ENCODE results near the gene TENT4B. TPM values are rescaled to one million over a fixed set of nuclear protein-coding genes. Genes with fewer than 3 reads are reported as not detected.

Gene TENT4B
- polyA plus RNA-seq, 1 donor = 6.8 TPM

GRCh38 chr16:50272687-50273381, 119.7 kb downstream of the TENT4B start:
- DNase-seq = no peak

GRCh38 chr16:50273382-50273690, 120.2 kb downstream of the TENT4B start:
- DNase-seq = no peak

DNA sequence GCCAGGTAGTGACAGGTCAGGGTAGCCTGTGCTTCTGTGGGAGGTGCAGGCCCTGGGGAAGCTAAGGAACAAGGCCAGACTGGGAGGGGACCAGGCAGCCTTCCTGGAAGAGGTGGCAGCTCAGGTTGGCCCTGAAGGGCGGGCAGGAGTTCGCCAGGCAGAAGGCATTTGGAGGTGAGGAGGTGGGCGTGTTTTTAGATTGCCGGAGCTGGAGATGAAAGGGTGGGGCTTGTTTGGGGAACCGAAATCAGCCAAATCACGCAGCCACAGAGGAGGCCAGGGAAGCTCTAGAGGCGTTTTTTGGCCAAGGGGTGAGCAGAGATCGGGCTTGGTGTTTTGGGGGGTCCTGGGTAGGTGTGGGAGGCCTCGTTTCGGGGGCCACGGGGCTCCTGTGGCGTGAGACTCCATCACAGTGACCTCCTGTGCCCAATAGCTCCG, 120.8 kb downstream of the TENT4B start:
- DNase-seq = no peak

GRCh38 chr16:50274326-50275097, 121.4 kb downstream of the TENT4B start:
- DNase-seq = no peak

GRCh38 chr16:50275098-50275415, 122.0 kb downstream of the TENT4B start:
- no peak for DNase-seq

DNA sequence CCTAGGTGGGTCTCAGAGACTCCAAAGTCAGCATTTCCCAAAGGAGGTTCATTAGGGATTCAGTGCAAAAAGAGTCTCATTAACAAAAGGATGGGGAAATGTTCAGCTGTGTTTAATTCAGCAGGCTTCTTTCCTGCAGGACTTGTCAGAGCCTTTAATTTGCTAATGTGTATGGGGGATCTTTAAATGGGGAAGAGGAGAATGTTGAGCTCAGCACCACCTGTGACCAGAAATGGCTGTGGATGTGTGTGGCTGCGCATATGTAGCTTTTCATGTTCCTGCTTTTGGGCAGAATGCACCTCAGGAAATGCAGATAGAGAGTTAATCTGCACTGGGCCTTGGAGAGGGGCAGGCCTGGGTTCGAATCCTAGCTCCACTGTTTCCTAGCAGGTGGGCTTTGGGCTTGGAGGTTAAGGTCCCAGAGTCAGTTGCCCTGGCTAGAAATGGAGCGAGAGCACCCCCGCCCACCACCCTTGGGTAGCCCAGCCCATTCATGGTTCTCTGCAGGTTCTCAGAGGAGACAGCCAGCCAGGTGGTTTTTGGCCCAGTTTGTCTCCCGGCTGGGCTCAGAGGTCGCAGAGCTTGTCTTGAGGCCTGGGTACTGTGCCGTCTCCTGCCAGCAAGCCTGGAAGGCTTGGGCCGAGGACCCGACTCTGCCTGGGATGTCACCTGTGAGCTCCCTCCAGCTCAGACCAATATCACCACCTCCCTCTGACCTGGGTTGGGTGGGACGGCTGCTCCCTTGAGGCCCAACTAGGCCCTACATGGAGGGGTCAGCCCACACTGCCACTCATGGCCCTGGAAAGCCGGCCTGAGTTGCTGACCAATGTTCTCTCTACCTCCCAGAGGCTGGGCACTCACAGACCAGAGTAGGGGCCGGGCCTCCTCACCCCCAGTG, 122.6 kb downstream of the TENT4B start:
- no peak for DNase-seq

- no peak for DNase-seq
These were observed 123.2 kb downstream of the TENT4B start for GRCh38 chr16:50276326-50276640.

- DNase-seq = no peak
These were observed 123.9 kb downstream of the TENT4B start for GRCh38 chr16:50276801-50277555.

DNA sequence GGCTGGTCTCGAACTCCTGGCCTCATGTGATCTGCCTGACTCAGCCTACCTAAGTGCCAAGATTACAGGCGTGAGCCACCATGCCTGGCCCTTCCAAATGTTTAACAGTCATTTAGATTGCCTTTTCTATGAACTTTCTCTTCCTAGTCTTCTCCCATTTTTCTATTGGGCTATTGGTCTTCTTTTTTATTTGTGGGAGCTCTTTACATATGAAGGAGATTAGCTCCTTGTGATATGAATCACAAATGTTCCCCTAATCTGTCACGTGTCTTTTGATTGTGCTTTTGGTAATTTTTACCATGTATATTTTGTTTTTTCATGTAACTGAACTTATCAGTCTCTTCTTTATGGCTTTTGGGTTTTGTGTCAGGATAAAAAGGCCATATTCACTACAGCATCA, 125.1 kb downstream of the TENT4B start:
- DNase-seq = no peak

DNA sequence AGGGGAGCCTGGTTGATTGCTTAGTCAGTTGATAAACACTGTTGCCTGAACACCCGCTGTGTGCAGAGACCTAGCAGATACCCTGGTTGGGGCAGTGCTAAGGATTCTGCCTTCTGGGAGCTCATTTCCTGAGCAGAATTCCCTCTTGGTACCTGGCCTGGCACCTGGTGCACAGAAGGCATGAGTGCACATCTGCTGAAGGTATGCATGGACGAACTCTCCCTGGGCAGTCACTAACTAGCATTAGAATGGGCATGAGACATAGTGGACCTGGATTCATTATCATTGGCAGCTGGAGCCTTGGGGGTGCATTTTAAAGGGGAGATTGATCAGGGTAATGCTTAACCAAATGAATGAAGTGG, 126.4 kb downstream of the TENT4B start:
- no peak for DNase-seq

- no peak for DNase-seq
These were observed 127.8 kb downstream of the TENT4B start for GRCh38 chr16:50280932-50281331.

Other genes starting within 250 kb of the TENT4B start
- 19.3 TPM for gene CNEP1R1, start 128.1 kb upstream of the TENT4B start, polyA plus RNA-seq (ENCODE audit: insufficient read length)
- gene HEATR3, start 87.3 kb upstream of the TENT4B start, polyA plus RNA-seq (ENCODE audit: insufficient read length) = 21.1 TPM
- gene ADCY7, start 113.2 kb downstream of the TENT4B start, polyA plus RNA-seq (ENCODE audit: insufficient read length) = 10.2 TPM
- gene BRD7, start 215.7 kb downstream of the TENT4B start, polyA plus RNA-seq (ENCODE audit: insufficient read length) = 63.5 TPM

All from hindlimb muscle (tissue), 1 donor.